H9 (cell line): ENCODE results near the gene BPIFB2. TPM values are rescaled to one million over a fixed set of nuclear protein-coding genes. Genes with fewer than 3 reads are reported as not detected.

Experiments
- DNase-seq: peaks from one replicate; pipeline ENCODE4 v3.0.0-alpha.2; 2017
- H2AFZ ChIP-seq: one replicate; pipeline ENCODE4 v1.6.1; 2013; ENCODE audit warnings: mild to moderate bottlenecking, low read length, control low read depth, moderate library complexity
- H2AK5ac ChIP-seq: 2 replicates; pipeline ENCODE4 v1.6.1; 2013; ENCODE audit warnings: low read length, control low read depth, mixed read lengths; ENCODE audit not compliant: insufficient read length
- H2BK120ac ChIP-seq: one replicate; pipeline ENCODE4 v1.6.1; 2013; ENCODE audit warnings: low read depth, mild to moderate bottlenecking, low read length, control low read depth, inconsistent platforms; ENCODE audit not compliant: poor library complexity, severe bottlenecking
- H2BK12ac ChIP-seq: 2 replicates; pipeline ENCODE4 v1.6.1; 2013; ENCODE audit warnings: low read length, control low read depth, mixed read lengths, low read depth; ENCODE audit not compliant: insufficient read length
- H2BK15ac ChIP-seq: 2 replicates; pipeline ENCODE4 v1.6.1; 2013; ENCODE audit warnings: low read depth, low read length, control low read depth
- H2BK20ac ChIP-seq: one replicate; pipeline ENCODE4 v1.6.1; 2013; ENCODE audit warnings: low read depth, mild to moderate bottlenecking, low read length, control low read depth, inconsistent platforms; ENCODE audit not compliant: poor library complexity, severe bottlenecking
- H2BK5ac ChIP-seq: 2 replicates; pipeline ENCODE4 v1.6.1; 2013; ENCODE audit warnings: low read length, control low read depth, mixed read lengths; ENCODE audit not compliant: insufficient read length
- H3K14ac ChIP-seq: 2 replicates; pipeline ENCODE4 v1.6.1; 2013; ENCODE audit warnings: low read length, control low read depth; ENCODE audit not compliant: insufficient read depth
- H3K18ac ChIP-seq: 2 replicates; pipeline ENCODE4 v1.6.1; 2013; ENCODE audit warnings: low read depth, mild to moderate bottlenecking, mixed read lengths, low read length, control low read depth; ENCODE audit not compliant: insufficient read length
- H3K23ac ChIP-seq: 2 replicates; pipeline ENCODE4 v1.6.1; 2013; ENCODE audit warnings: low read length, control low read depth, mixed read lengths, low read depth; ENCODE audit not compliant: insufficient read length
- H3K23me2 ChIP-seq: 2 replicates; pipeline ENCODE4 v1.6.1; 2013; ENCODE audit warnings: low read depth, mild to moderate bottlenecking, mixed read lengths, low read length, control low read depth; ENCODE audit not compliant: insufficient read length, poor library complexity, severe bottlenecking
- H3K27ac ChIP-seq: 2 replicates; pipeline ENCODE4 v1.5.1; 2013; ENCODE audit warnings: low read length, control low read depth, mixed read lengths, low read depth; ENCODE audit not compliant: insufficient read length
- H3K27me3 ChIP-seq: 2 replicates; pipeline ENCODE4 v1.6.1; 2013; ENCODE audit warnings: low read length, control low read depth, inconsistent platforms; ENCODE audit not compliant: insufficient read depth
- H3K4ac ChIP-seq: 2 replicates; pipeline ENCODE4 v1.6.1; 2013; ENCODE audit warnings: low read depth, mild to moderate bottlenecking, control low read depth, inconsistent platforms, low read length, moderate library complexity
- H3K4me1 ChIP-seq: 2 replicates; pipeline ENCODE4 v1.6.1; 2013; ENCODE audit warnings: low read length, control low read depth, inconsistent platforms; ENCODE audit not compliant: insufficient read depth
- H3K4me2 ChIP-seq: 2 replicates; pipeline ENCODE4 v1.6.1; 2013; ENCODE audit warnings: low read length, control low read depth, mixed read lengths; ENCODE audit not compliant: insufficient read length, insufficient read depth
- H3K56ac ChIP-seq: 2 replicates; pipeline ENCODE4 v1.6.1; 2013; ENCODE audit warnings: low read depth, mild to moderate bottlenecking, mixed read lengths, low read length, control low read depth; ENCODE audit not compliant: insufficient read length
- H3K79me1 ChIP-seq: 2 replicates; pipeline ENCODE4 v1.6.1; 2013; ENCODE audit warnings: low read depth, mild to moderate bottlenecking, moderate library complexity, low read length, control low read depth, inconsistent platforms; ENCODE audit not compliant: insufficient read depth, poor library complexity, severe bottlenecking
- H3K79me2 ChIP-seq: 2 replicates; pipeline ENCODE4 v1.6.1; 2013; ENCODE audit warnings: low read length, control low read depth, inconsistent platforms; ENCODE audit not compliant: insufficient read depth
- H3K9ac ChIP-seq: 2 replicates; pipeline ENCODE4 v1.6.1; 2013; ENCODE audit warnings: low read length, control low read depth, mixed read lengths; ENCODE audit not compliant: insufficient read length; ENCODE audit errors: extremely low read depth
- H3K9me3 ChIP-seq: one replicate; pipeline ENCODE4 v1.6.1; 2013; ENCODE audit warnings: low read depth, low read length, inconsistent platforms; ENCODE audit not compliant: control insufficient read depth
- H3T11ph ChIP-seq: one replicate; pipeline ENCODE4 v1.6.1; 2013; ENCODE audit warnings: mild to moderate bottlenecking, low read length, control low read depth, inconsistent platforms
- H4K20me1 ChIP-seq: one replicate; pipeline ENCODE4 v1.6.1; 2013; ENCODE audit not compliant: control insufficient read depth, insufficient read length, insufficient read depth
- H4K5ac ChIP-seq: 2 replicates; pipeline ENCODE4 v1.6.1; 2013; ENCODE audit warnings: low read depth, mild to moderate bottlenecking, mixed read lengths, low read length, control low read depth; ENCODE audit not compliant: insufficient read length
- H4K8ac ChIP-seq: replicated peaks from 2 replicates; pipeline ENCODE4 v1.6.1; 2013; ENCODE audit warnings: low read length, control low read depth, mixed read lengths, low read depth; ENCODE audit not compliant: insufficient read length
- H4K91ac ChIP-seq: 2 replicates; pipeline ENCODE4 v1.6.1; 2013; ENCODE audit warnings: low read depth, mild to moderate bottlenecking, moderate library complexity, mixed read lengths, low read length, control low read depth; ENCODE audit not compliant: insufficient read length
- H3K27ac Mint-ChIP-seq, 3 experiments: 2 replicates in 2 of 3; 3 replicates in 1 of 3; pipeline ENCODE4 v1.8.0; 2020 to 2021; ENCODE audit warnings: mixed read lengths in 3 of 3, mild to moderate bottlenecking in 1 of 3, moderate library complexity in 1 of 3
- H3K27me3 Mint-ChIP-seq: 2 replicates; pipeline ENCODE4 v1.8.0; 2021; ENCODE audit warnings: low read depth, mild to moderate bottlenecking, moderate library complexity, mixed read lengths
- H3K36me3 Mint-ChIP-seq, 3 experiments: 2 replicates in 2 of 3; 3 replicates in 1 of 3; pipeline ENCODE4 v1.8.0; 2020 to 2021; ENCODE audit warnings: low read depth in 3 of 3, mixed read lengths in 3 of 3; ENCODE audit not compliant: insufficient read depth in 1 of 3
- H3K4me1 Mint-ChIP-seq, 2 experiments: 2 replicates each; pipeline ENCODE4 v1.8.0; 2020; ENCODE audit warnings: mixed read lengths in 2 of 2
- H3K4me3 Mint-ChIP-seq, 2 experiments: 2 replicates in 1 of 2; 3 replicates in 1 of 2; pipeline ENCODE4 v1.8.0; 2020 to 2021; ENCODE audit warnings: mild to moderate bottlenecking in 2 of 2, mixed read lengths in 2 of 2, moderate library complexity in 1 of 2
- H3K9me3 Mint-ChIP-seq, 2 experiments: 2 replicates in 1 of 2; 3 replicates in 1 of 2; pipeline ENCODE4 v1.8.0; 2020; ENCODE audit warnings: mild to moderate bottlenecking in 2 of 2, mixed read lengths in 2 of 2, moderate library complexity in 1 of 2
- WGBS: extraction: QIAGEN DNeasy Blood & Tissue Kit; methylation state at CpG from one replicate; pipeline ENCODE4 v1.1.7; 2013; ENCODE audit warnings: missing lambda C conversion rate, low lambda C conversion rate, mixed read lengths; ENCODE audit not compliant: insufficient read length; ENCODE audit errors: extremely low coverage; 5-methylcytosine and 5-hydroxymethylcytosine counted together
- total RNA-seq: library from RNA; stranded (reverse); gene quantifications from 2 replicates; pipeline ENCODE4 v1.2.1, GENCODE V29; 2021
- TF ChIP-seq, protein P1 (sequence below): fragments of 200-600 bp; sonication (generic); conservative IDR thresholded peaks from 3 replicates; pipeline ENCODE4 v1.8.0; 2021; ENCODE audit warnings: antibody characterized with exemption, mild to moderate bottlenecking

Gene BPIFB2
- total RNA-seq, 1 experiment from 2014 or later: not detected

DNA sequence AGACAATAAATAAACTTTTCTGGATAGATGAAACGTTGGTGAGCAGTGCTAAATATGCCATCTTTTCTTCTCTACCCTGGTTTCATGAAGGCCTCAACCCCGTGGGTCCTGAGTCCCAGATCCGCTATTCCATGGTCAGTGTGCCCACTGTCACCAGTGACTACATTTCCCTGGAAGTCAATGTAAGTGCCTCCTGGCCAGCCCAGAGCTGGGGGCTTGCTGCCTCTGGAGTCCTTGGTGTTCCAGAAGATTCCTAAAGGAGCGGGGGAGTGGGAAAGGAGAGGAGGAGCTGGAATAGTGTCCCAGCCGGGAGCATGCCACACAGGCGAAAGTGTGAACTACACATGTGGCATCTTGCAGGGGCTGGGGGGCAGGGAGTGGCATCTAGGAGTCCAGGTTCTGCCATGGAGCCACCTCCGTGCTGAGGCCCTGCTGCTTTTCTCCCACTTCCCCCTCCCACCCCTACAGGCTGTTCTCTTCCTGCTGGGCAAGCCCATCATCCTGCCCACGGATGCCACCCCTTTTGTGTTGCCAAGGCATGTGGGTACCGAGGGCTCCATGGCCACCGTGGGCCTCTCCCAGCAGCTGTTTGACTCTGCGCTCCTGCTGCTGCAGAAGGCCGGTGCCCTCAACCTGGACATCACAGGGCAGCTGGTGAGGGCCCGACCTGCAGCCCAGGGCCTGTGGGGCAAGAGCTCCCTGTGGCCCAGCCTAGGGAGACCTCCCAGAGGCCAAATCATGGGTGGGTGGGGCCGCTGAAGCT, 10.8 kb downstream of the BPIFB2 start:
- TF ChIP-seq, protein P1, sequence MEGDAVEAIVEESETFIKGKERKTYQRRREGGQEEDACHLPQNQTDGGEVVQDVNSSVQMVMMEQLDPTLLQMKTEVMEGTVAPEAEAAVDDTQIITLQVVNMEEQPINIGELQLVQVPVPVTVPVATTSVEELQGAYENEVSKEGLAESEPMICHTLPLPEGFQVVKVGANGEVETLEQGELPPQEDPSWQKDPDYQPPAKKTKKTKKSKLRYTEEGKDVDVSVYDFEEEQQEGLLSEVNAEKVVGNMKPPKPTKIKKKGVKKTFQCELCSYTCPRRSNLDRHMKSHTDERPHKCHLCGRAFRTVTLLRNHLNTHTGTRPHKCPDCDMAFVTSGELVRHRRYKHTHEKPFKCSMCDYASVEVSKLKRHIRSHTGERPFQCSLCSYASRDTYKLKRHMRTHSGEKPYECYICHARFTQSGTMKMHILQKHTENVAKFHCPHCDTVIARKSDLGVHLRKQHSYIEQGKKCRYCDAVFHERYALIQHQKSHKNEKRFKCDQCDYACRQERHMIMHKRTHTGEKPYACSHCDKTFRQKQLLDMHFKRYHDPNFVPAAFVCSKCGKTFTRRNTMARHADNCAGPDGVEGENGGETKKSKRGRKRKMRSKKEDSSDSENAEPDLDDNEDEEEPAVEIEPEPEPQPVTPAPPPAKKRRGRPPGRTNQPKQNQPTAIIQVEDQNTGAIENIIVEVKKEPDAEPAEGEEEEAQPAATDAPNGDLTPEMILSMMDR: no peak
- H2BK15ac ChIP-seq: no peak overlapping the region
- H3K27me3 Mint-ChIP-seq: peaks cover 18% of the 10 kb centered on the region

More for the DNA sequence above, 10.8 kb downstream of the BPIFB2 start:
- Histone ChIP-seq H2BK12ac (no peak overlapping the region), H3K56ac (no peak overlapping the region), H2AK5ac (no peak overlapping the region), H4K91ac (no peak overlapping the region), H3K14ac (no peak overlapping the region), H3K4me1 (no peaks in the 10 kb centered on the region), H3K79me2 (no peaks in the 10 kb centered on the region), H2BK20ac (no peak overlapping the region), H4K5ac (no peak overlapping the region), H3K23me2 (no peaks in the 10 kb centered on the region), H3K9ac (no peak overlapping the region), H3K79me1 (no peaks in the 10 kb centered on the region), H2AFZ (no peak overlapping the region), H2BK5ac (no peak overlapping the region), H3K4me2 (no peak overlapping the region), H4K20me1 (no peaks in the 10 kb centered on the region), H3T11ph (no peak overlapping the region), H3K18ac (no peak overlapping the region), H3K9me3 (no peaks in the 10 kb centered on the region), H2BK120ac (no peak overlapping the region), H4K8ac (no peak overlapping the region), H3K27ac (no peak overlapping the region), H3K27me3 (no peaks in the 10 kb centered on the region), H3K23ac (no peak overlapping the region), H3K4ac (no peak overlapping the region)
- Mint-ChIP-seq H3K27ac (no peak overlapping the region; a peak in 1 of 7 replicates), H3K4me3 (no peak overlapping the region; a peak in 1 of 5 replicates), H3K9me3 (no peaks in the 10 kb centered on the region), H3K4me1 (peaks cover 21 to 23% of the 10 kb centered on the region in 2 experiments), H3K36me3 (no peaks in the 10 kb centered on the region)
- DNase-seq: no peak
- no CpG with 5 or more reads among the region's 14 CpGs for WGBS
